Left renal cortex interstitium (tissue), 4 donors: ENCODE results near the gene DDA1. TPM values are rescaled to one million over a fixed set of nuclear protein-coding genes. Genes with fewer than 3 reads are reported as not detected.
A peak's percentile ranks its signal among the peaks of the same experiment; 100 is the strongest.
"Not testable (repeated sequence)": the region's sequence is repeated elsewhere in the genome, so short reads cannot be mapped to it uniquely, and the experiment has no call there.

Experiments
- DNase-seq, 4 donors: peaks; one replicate each; pipeline ENCODE4 v3.0.0-alpha.2; 2013; ENCODE audit warnings: low read depth in 4 of 4, low spot score in 2 of 4, missing footprints in 1 of 4
- polyA plus RNA-seq, 4 donors: library from polyadenylated mRNA; unstranded; fragments of 120-200 nt; gene quantifications; one replicate each; pipeline ENCODE4 v1.2.1, GENCODE V29; 2013; ENCODE audit not compliant: insufficient read length in 4 of 4

Gene DDA1
- 10 to 100 TPM; 31.3 to 48.7 (median 42.8) TPM for polyA plus RNA-seq

- DNase-seq: peak; percentile 89 to 100 (median 98)
Observed at GRCh38 chr19:17309198-17309964, at the start of gene DDA1. Gene DDA1 (plus strand): TSS chr19:17309563. CDS start chr19:17309655, 92 bp downstream.

- DNase-seq: no peak
Observed at GRCh38 chr19:17259934-17260333, 49.4 kb upstream of the DDA1 start.

DNA sequence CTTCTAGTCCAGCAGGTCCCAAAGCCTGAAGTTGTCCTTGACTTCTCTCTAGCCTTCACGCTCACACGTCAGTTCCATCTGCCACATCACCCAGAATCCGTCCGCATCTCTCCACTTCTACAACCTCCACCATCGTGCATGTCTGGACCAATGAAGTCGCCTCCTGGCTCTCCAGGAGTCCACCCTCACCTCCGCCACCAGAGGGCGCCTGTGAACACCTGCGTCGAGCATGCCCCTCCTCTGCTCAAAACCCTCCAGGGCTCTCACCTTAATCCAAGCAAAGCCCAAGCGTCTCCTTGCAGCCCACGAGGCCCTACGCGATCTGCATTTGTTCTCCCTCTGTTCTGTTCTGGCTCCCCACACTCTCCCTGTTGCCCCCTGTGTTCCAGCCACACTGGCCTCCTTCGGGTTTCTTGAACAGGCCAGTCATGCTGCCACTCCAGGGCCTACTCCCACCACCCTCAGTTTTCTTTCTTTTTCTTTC, 48.5 kb upstream of the DDA1 start:
- no peak for DNase-seq

DNA sequence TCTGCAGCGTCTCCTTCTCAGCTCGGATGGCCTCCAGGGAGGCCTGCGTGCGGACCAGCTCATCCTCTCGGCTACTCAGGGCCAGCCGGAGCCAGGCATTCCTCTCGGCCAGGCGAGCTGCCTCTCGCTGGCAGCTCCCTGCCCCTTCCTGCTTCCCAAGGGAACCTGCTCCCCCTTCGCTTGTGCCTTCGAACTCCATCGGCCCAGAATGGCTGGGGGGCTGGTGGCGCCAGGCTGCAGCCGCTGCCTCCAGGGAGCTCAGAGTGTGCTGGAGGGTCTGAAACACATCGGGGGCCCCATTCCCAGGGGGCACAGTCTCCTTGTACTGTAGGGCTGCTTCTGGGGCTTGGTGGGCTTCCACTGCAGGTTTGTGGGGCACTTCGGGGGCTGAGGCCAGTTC, 46.8 kb upstream of the DDA1 start:
- DNase-seq: no peak

DNA sequence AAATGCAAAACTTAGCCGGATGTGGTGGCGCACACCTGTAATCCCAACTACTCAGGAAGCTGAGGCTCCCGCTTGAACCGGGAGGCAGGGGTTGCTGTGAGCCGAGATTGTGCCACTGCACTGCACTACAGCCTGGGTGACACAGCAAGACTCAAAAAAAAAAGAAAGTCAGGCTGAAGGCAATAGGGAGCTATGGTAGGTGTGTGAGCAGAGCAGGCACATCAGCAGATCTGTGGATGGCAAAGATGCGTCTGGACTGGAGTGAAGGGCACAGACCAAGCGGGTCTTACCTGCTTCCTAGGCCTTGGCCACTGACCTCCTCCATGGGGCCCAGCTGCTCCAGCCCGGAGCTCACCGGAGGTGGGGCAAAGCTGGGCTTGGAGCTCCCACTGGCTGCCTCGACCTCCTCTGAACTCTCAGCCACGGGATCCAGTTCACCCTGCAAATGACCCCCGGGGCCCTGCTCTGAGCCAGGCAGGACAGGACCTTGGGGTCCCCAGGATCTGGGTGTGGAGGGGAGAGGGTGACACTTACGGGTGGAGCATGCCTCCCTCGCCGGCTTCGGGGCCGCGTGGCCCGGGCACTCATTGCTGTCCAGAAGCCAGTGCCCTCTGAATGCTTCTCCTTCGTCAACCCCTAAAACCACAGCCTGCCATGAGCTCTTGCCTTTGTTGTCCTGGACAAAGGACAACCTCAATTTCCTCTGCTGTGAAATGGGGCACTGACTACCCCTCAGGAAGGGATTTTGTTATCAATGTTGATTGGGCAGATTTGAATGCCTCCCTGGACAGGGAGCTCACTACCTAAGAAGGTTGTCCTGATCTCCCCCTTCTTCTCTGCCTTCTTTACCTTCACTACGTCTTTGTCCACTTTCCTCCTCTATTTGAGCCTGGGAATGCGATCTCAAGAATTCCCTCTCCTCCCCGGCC, 45.4 kb upstream of the DDA1 start:
- DNase-seq: no peak

DNA sequence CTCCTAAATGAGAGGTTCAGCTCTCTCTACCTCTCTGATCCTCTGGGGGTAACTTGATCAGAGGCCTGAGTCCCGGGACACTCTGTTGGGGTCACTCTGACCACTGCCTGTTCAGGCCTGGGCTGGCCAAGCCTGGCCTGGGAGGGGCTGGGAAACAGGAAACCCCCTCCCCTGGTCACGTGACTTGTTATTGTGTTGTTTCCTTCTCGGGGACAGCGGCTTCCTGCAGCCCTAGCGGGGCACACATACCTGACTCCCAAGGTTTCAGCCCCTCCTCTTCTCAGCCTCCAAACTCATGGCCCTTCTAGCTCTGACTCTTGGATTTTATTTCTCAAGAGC, 44.8 kb upstream of the DDA1 start, which contains the start of gene USHBP1:
Gene USHBP1 (minus strand): TSS at position 105 of the 339 bp plus-strand sequence. CDS start 446 bp downstream, outside the sequence.
- no peak for DNase-seq

GRCh38 chr19:17266026-17266425, 43.3 kb upstream of the DDA1 start:
- no peak for DNase-seq

DNA sequence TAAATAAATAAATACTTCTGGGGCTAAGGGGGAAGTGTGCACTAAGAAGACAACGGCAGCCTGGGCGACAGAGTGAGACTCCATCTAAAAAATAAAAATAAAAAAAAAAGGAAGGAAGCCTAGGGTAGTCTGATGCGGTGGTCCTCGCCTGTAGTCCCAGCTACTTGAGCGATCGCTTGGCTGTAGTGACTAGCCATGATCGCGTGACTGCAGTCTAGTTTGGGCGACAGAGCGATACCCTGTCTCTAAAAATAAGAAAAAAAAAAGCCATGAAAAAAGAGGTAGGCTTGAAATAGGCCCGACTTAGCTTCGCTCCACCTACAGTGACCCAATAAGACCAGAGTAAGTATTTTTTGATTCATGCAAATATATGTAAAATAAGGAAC, 42.8 kb upstream of the DDA1 start:
- DNase-seq: no peak

GRCh38 chr19:17266975-17267788, 42.2 kb upstream of the DDA1 start, which contains the start of gene BABAM1:
Gene BABAM1 (plus strand): TSS chr19:17267443. CDS start chr19:17268807, 1,364 bp downstream.
- DNase-seq: peak; percentile 89 to 99 (median 94)

GRCh38 chr19:17268754-17269153, 40.6 kb upstream of the DDA1 start:
- DNase-seq: no peak

- not testable (repeated sequence) for DNase-seq
Observed at GRCh38 chr19:17274892-17275291, 34.5 kb upstream of the DDA1 start.

DNA sequence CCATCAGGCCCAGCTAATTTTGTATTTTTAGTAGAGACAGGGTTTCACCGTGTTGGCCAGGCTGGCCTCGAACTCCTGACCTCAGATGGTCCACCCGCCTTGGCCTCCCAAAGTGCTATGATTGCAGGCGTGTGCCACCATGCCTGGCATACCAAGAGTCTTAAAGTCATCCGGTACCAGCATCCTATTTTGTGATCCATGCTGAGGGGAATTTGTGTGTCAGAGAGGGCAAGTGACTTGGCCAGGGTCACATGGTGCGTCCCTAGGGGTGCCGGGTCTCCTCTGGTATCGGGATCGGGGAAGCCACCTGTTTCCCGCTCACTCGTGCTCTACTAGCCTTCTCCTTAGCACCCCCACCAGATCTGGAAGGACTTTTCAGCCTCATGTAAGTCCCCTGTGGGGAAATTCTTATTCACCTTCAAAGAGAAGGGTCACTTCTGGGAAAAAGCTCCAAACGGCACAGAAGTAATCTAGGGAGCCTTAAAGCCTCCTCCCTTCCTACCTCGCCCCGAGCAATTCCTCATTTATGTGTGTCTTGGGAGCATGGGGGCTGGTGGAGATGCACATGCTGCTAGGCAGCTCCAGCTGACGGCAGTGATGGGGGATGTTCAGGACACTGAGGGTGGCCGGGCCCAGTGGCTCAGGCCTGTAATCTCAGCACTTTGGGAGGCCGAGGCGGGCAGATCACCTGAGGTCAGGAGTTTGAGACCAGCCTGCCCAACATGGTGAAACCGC, 33.8 kb upstream of the DDA1 start:
- no peak for DNase-seq

- no peak for DNase-seq
Observed at GRCh38 chr19:17279436-17279835, 29.9 kb upstream of the DDA1 start.

DNA sequence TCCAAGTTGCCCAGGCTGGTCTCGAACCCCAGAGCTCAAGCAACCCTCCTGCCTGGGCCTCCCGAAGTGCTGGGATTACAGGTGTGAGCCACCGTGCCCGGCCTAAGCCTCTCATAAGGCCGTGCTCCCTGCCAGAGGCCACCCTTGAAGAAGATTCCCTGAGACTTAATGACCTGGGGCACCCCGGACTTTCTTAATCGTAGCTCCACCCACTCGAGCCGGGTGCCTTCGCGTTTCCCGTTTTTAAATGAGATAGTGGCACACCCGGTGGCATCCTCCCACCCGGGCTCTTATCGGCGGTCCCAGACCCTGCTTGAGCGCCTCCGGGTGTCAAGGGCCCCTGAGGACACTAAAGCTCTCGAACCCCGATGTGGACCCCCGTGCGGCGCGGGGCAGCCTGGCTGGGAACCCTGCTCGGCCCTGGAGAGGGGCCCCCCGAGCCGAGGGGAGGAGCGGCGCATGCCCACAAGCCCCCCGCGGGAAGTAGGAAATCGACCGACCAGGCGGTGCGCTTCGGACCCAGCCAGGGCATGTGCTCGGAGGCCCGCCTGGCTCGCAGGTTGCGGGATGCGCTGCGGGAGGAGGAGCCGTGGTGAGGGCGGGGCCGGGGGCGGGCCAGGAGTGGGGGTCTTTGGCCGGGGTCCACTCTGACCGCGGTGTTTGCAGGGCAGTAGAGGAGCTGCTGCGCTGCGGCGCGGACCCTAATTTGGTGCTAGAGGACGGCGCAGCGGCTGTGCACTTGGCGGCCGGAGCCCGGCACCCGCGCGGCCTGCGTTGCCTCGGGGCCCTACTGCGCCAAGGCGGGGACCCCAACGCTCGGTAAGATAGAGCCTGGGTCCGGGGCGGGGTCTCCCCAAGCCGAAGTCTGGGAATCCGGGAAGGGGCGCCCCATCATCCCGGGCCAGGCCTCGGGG, 27.7 kb upstream of the DDA1 start, which contains the start of gene ANKLE1:
Gene ANKLE1 (plus strand): TSS at position 511 of the 914 bp plus-strand sequence. CDS start 20 bp downstream, at position 531.
- DNase-seq: no peak

- DNase-seq: peak in 1 of 4 donors; percentile 55
Observed at GRCh38 chr19:17282488-17283125, 26.8 kb upstream of the DDA1 start.

GRCh38 chr19:17283504-17283996, 25.8 kb upstream of the DDA1 start:
- DNase-seq: no peak

DNA sequence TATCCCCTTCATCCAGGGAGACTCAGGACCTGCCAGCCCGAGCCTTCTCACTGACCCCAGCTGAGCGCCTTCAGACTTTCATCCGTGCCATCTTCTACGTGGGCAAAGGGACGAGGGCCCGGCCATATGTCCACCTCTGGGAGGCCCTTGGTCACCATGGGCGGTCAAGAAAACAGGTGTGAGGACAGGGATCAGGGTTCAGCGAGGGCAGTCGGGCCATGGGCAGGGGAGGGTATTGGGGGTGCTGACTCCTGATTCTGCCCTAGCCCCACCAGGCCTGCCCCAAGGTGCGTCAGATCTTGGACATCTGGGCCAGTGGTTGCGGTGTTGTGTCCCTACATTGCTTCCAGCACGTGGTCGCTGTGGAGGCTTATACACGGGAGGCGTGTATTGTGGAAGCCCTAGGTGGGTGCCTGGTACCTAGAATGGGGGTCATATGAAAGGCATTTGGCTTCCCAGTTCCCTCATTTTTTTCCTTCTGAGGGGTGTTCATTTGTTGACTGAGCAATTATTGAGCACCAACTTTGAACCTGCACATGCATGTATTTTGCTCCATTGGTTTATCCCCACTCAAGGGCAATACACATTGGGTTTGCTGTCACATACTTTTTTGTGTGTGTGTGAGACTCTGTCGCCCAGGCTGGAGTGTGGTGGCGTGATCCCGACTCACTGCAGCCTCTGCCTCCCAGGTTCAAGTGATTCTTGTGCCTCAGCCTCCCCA, 23.8 kb upstream of the DDA1 start:
- no peak for DNase-seq
